ENCODE results near the gene ATP2A1. TPM values are rescaled to one million over a fixed set of nuclear protein-coding genes. Genes with fewer than 3 reads are reported as not detected.
"Not testable (repeated sequence)": the region's sequence is repeated elsewhere in the genome, so short reads cannot be mapped to it uniquely, and the experiment has no call there.

Gene ATP2A1
- total RNA-seq, 2 experiments from 2014 or later, result 2.8 to 3.4 TPM

GRCh38 chr16:28937222-28937876 lies 59.1 kb downstream of the ATP2A1 start:
- Mint-ChIP-seq H3K9me3 (ENCODE audit: low read depth) (no peaks in the 10 kb centered on the region), H3K27ac (no peak overlapping the region), H3K4me1 (peaks cover 14% of the 10 kb centered on the region), H3K27me3 (no peaks in the 10 kb centered on the region), H3K4me3 (no peak overlapping the region), H3K36me3 (ENCODE audit: low read depth) (no peaks in the 10 kb centered on the region)
- ATAC-seq, result no peak
- POLR2A ChIA-PET, result interaction anchor here (0.6 to 0.8 kb wide), 2 partner anchors 9 to 99 kb away, joined by 8 to 10 read pairs; no protein-coding TSS in a partner anchor
- DNase-seq, result no peak
- intact Hi-C loops (cut with DNase I, micrococcal nuclease), result loop anchor here in 1 of 2 experiments (2.0 kb wide), 1 partner anchor 75 kb away; the partner anchor contains the start of gene SH2B1
- CTCF ChIA-PET, result interaction anchor here (0.6 to 1.6 kb wide), 6 partner anchors 8 to 64 kb away, joined by 3 to 34 read pairs (median 4); partner anchors contain the start of gene NFATC2IP

- peaks cover 14% of the 10 kb centered on the region for H3K4me1 Mint-ChIP-seq
- no peaks in the 10 kb centered on the region for H3K27me3 Mint-ChIP-seq
- DNase-seq, result no peak
- H3K27ac Mint-ChIP-seq, result no peak overlapping the region
- intact Hi-C loops (cut with DNase I, micrococcal nuclease), result no loop called here
- no peaks in the 10 kb centered on the region for H3K36me3 Mint-ChIP-seq (ENCODE audit: low read depth)
- no peaks in the 10 kb centered on the region for H3K9me3 Mint-ChIP-seq (ENCODE audit: low read depth)
- ChIA-PET POLR2A (no interaction called here), CTCF (no interaction called here)
- no peak overlapping the region for H3K4me3 Mint-ChIP-seq
- no peak for ATAC-seq
Measured at GRCh38 chr16:28938721-28939120, 60.4 kb downstream of the ATP2A1 start.

- ATAC-seq; H3K27ac Mint-ChIP-seq; DNase-seq; POLR2A ChIA-PET; H3K36me3 Mint-ChIP-seq (ENCODE audit: low read depth); H3K4me3 Mint-ChIP-seq; CTCF ChIA-PET; H3K9me3 Mint-ChIP-seq (ENCODE audit: low read depth); H3K27me3 Mint-ChIP-seq; intact Hi-C loops (cut with DNase I, micrococcal nuclease): not testable (repeated sequence)
- H3K4me1 Mint-ChIP-seq, result peaks cover 14% of the 10 kb centered on the region
Measured at GRCh38 chr16:28939825-28940224, 61.5 kb downstream of the ATP2A1 start.

- H3K36me3 Mint-ChIP-seq (ENCODE audit: low read depth), result no peaks in the 10 kb centered on the region
- ATAC-seq, result no peak
- H3K9me3 Mint-ChIP-seq (ENCODE audit: low read depth), result no peaks in the 10 kb centered on the region
- H3K4me1 Mint-ChIP-seq, result peaks cover 7% of the 10 kb centered on the region
- no peaks in the 10 kb centered on the region for H3K27me3 Mint-ChIP-seq
- CTCF ChIA-PET, result interaction anchor here (0.6 to 2.6 kb wide), 5 partner anchors 10 to 90 kb away, joined by 3 to 12 read pairs (median 3); partner anchors contain the start of gene SPNS1
- no peak overlapping the region for H3K27ac Mint-ChIP-seq
- intact Hi-C loops (cut with DNase I, micrococcal nuclease), result no loop called here
- no peak overlapping the region for H3K4me3 Mint-ChIP-seq
- no peak for DNase-seq
- POLR2A ChIA-PET, result no interaction called here
Measured at GRCh38 chr16:28943281-28943680, 65.0 kb downstream of the ATP2A1 start.

- CTCF ChIA-PET, result interaction anchor here (0.7 to 0.8 kb wide), 2 partner anchors 26 to 92 kb away, joined by 3 read pairs; no protein-coding TSS in a partner anchor
- H3K36me3 Mint-ChIP-seq (ENCODE audit: low read depth), result peaks cover 4% of the 10 kb centered on the region
- DNase-seq (no peak), ATAC-seq (no peak)
- no peak overlapping the region for H3K4me3 Mint-ChIP-seq
- intact Hi-C loops (cut with DNase I, micrococcal nuclease), result no loop called here
- no peak overlapping the region for H3K27ac Mint-ChIP-seq
- no peaks in the 10 kb centered on the region for H3K9me3 Mint-ChIP-seq (ENCODE audit: low read depth)
- H3K4me1 Mint-ChIP-seq, result peaks cover 15% of the 10 kb centered on the region
- POLR2A ChIA-PET, result no interaction called here
- no peaks in the 10 kb centered on the region for H3K27me3 Mint-ChIP-seq
Measured at GRCh38 chr16:28946681-28947080, 68.4 kb downstream of the ATP2A1 start.

- no peaks in the 10 kb centered on the region for H3K27me3 Mint-ChIP-seq
- DNase-seq (peak; percentile 100), ATAC-seq (peak; percentile 98)
- no peaks in the 10 kb centered on the region for H3K9me3 Mint-ChIP-seq (ENCODE audit: low read depth)
- POLR2A ChIA-PET, result interaction anchor here (0.6 to 1.0 kb wide), 3 partner anchors 104 to 128 kb away, joined by 3 read pairs; partner anchors contain the start of genes ATXN2L and TUFM
- H3K36me3 Mint-ChIP-seq (ENCODE audit: low read depth), result peaks cover 30% of the 10 kb centered on the region
- peaks cover 24% of the 10 kb centered on the region for H3K4me1 Mint-ChIP-seq
- peak within 1 kb of the TSS; percentile 89 for H3K27ac Mint-ChIP-seq
- intact Hi-C loops (cut with DNase I, micrococcal nuclease), result loop anchor here (1.0 to 5.0 kb wide), 11 partner anchors 15 to 912 kb away; partner anchors contain the start of genes SH2B1 (in 2 of the 2), TUFM (in 2 of the 2), ATXN2L (in 1 of the 2) and CDIPT (in 1 of the 2)
- H3K4me3 Mint-ChIP-seq, result peak within 1 kb of the TSS; percentile 98
- CTCF ChIA-PET, result interaction anchor here (0.7 to 1.0 kb wide), 3 partner anchors 14 to 135 kb away, joined by 3 read pairs; no protein-coding TSS in a partner anchor
Measured at GRCh38 chr16:28950648-28951409, 72.5 kb downstream of the ATP2A1 start, which contains the start of gene NFATC2IP. NFATC2IP (plus strand) TSS chr16:28950937; CDS start chr16:28951012, 75 bp downstream.

GRCh38 chr16:28951410-28951943 lies 73.2 kb downstream of the ATP2A1 start:
- no peaks in the 10 kb centered on the region for H3K27me3 Mint-ChIP-seq
- H3K4me1 Mint-ChIP-seq, result peaks cover 23% of the 10 kb centered on the region
- DNase-seq (peak; percentile 65), ATAC-seq (no peak)
- no peaks in the 10 kb centered on the region for H3K9me3 Mint-ChIP-seq (ENCODE audit: low read depth)
- H3K27ac Mint-ChIP-seq, result peak overlapping the region; percentile 88
- ChIA-PET CTCF (no interaction called here), POLR2A (no interaction called here)
- H3K4me3 Mint-ChIP-seq, result peak overlapping the region; percentile 98
- intact Hi-C loops (cut with DNase I, micrococcal nuclease), result loop anchor here in 1 of 2 experiments (2.0 to 5.0 kb wide), 2 partner anchors 89 to 129 kb away; partner anchors contain the start of genes ATXN2L and SH2B1
- peaks cover 33% of the 10 kb centered on the region for H3K36me3 Mint-ChIP-seq (ENCODE audit: low read depth)

Small RNAs within 50 kb of the gene (microRNA-seq; reads per million reads assigned to microRNA genes)
- gene MIR4721 (ENCODE audit: borderline replicate concordance), result not detected

Other genes with a start within 250 kb of the ATP2A1 start
- gene NPIPB8, start 240.4 kb upstream of the ATP2A1 start, total RNA-seq, result under 1 TPM in 1 of 2 experiments, not detected in 1; 0.37 TPM
- 100 to 1,000 TPM; 877 to 952 TPM for gene EIF3C, start 167.0 kb upstream of the ATP2A1 start, total RNA-seq
- gene NPIPB9, start 126.7 kb upstream of the ATP2A1 start, total RNA-seq, result under 1 TPM; 0.83 to 0.91 TPM
- 100 to 1,000 TPM; 298 to 319 TPM for gene ATXN2L, start 55.5 kb upstream of the ATP2A1 start, total RNA-seq
- 100 to 1,000 TPM; 224 to 241 TPM for gene TUFM, start 32.1 kb upstream of the ATP2A1 start, total RNA-seq
- gene SH2B1, start 14.6 kb upstream of the ATP2A1 start, total RNA-seq, result 10 to 100 TPM; 34.8 to 49.4 TPM
- 10 to 100 TPM in 1 of 2 experiments, 1 to 10 TPM in 1; 8.1 to 12.9 TPM for gene RABEP2, start 46.8 kb downstream of the ATP2A1 start, total RNA-seq
- under 1 TPM; 0.74 to 0.80 TPM for gene CD19, start 53.5 kb downstream of the ATP2A1 start, total RNA-seq
- 10 to 100 TPM; 69.2 to 72.7 TPM for gene NFATC2IP, start 72.4 kb downstream of the ATP2A1 start, total RNA-seq
- gene SPNS1, start 96.3 kb downstream of the ATP2A1 start, total RNA-seq, result 10 to 100 TPM; 12.7 to 14.2 TPM
- gene LAT, start 106.6 kb downstream of the ATP2A1 start, total RNA-seq, result 100 to 1,000 TPM; 200 to 234 TPM